H1 (cell line): ENCODE results near the gene PRDX5. TPM values are rescaled to one million over a fixed set of nuclear protein-coding genes. Genes with fewer than 3 reads are reported as not detected.

ENCODE experiments used
- EP300 ChIP-seq, 2 experiments: IDR thresholded peaks; 1 replicate in 1 of 2; 2 replicates in 1 of 2; pipeline ENCODE4 v1.6.1; 2011 to 2012; ENCODE audit warnings: low read depth in 2 of 2, low read length in 2 of 2, mild to moderate bottlenecking in 2 of 2, borderline replicate concordance in 1 of 2, inconsistent platforms in 1 of 2, moderate library complexity in 1 of 2
- JUND ChIP-seq: IDR thresholded peaks from 2 replicates; pipeline ENCODE4 v1.6.1; 2011; ENCODE audit warnings: mild to moderate bottlenecking, improper control_type of control experiment, low read length
- RAD21 ChIP-seq, 2 experiments: IDR thresholded peaks in 1 of 2; conservative IDR thresholded peaks in 1 of 2; 2 replicates each; pipeline ENCODE4 v1.6.1; 2011; ENCODE audit warnings: low read depth in 2 of 2, low read length in 2 of 2, improper control_type of control experiment in 1 of 2, inconsistent platforms in 1 of 2, mild to moderate bottlenecking in 1 of 2, moderate library complexity in 1 of 2
- SIN3A ChIP-seq, 2 experiments: IDR thresholded peaks in 1 of 2; conservative IDR thresholded peaks in 1 of 2; 2 replicates each; pipeline ENCODE4 v1.6.1; 2011 to 2012; ENCODE audit warnings: low read length in 2 of 2, improper control_type of control experiment in 1 of 2, low read depth in 1 of 2, mild to moderate bottlenecking in 1 of 2
- ZNF274 ChIP-seq: IDR thresholded peaks from 2 replicates; pipeline ENCODE4 v1.7.0; 2012; ENCODE audit warnings: low read length, borderline replicate concordance; ENCODE audit errors: extremely low read depth
- polyA plus RNA-seq, 7 experiments: library from polyadenylated mRNA; depleted of rRNA in 3 of 7; stranded (reverse) in 5 of 7; unstranded in 2 of 7; fragments of >200 nt in 5 of 7; fragments of 200-250 nt in 2 of 7; gene quantifications; 1 replicate in 5 of 7; 2 replicates in 1 of 7; 4 replicates in 1 of 7; pipeline versions ENCODE4 v1.2.1 to v1.2.3, GENCODE V29; 2011 to 2013; ENCODE audit warnings: missing spikeins in 2 of 7, mixed read lengths in 2 of 7
- total RNA-seq: library from RNA; stranded (reverse); fragmentation: NEBNext Ultra II Directional; extraction: Animal tissue kit (Norgen Biotek cat#: 25700); gene quantifications from 2 replicates; pipeline ENCODE4 v1.2.1, GENCODE V29; 2021

The PRDX5 gene
- total and polyA plus RNA-seq, 2 of the 8 experiments (the other 6 are each of a cell fraction or from before 2014, with no cell fraction given) = 201 to 582 TPM

- no peak for TF ChIP-seq SIN3A (conservative IDR thresholded peaks at IDR 0.05 in 1 of 2, IDR thresholded peaks at IDR 0.05 in 1 of 2; ENCODE audit: low read depth in 1 of 2, low read length in 2 of 2)
- TF ChIP-seq JUND = no peak
- no peak for TF ChIP-seq EP300 (IDR thresholded peaks at IDR 0.05; ENCODE audit: borderline replicate concordance in 1 of 2, low read depth in 2 of 2, low read length in 2 of 2)
- TF ChIP-seq ZNF274 = no peak
- TF ChIP-seq RAD21 (IDR thresholded peaks at IDR 0.05 in 1 of 2, conservative IDR thresholded peaks at IDR 0.05 in 1 of 2; ENCODE audit: low read depth in 2 of 2, low read length in 2 of 2) = no peak
Observed at GRCh38 chr11:64306563-64306875, 11.4 kb upstream of the PRDX5 start (continued).
